WERI-Rb-1 (cell line): ENCODE results near the gene ARHGAP1.

Experiments
- DNase-seq: peaks from one replicate; pipeline ENCODE4 v3.0.0-alpha.2; 2020
- H3K27ac ChIP-seq: fragments of 250-450 bp; sonication (Bioruptor Pico); 2 replicates; pipeline ENCODE4 v1.5.1; 2020; ENCODE audit warnings: mild to moderate bottlenecking, moderate library complexity
- H3K27me3 ChIP-seq: fragments of 250-450 bp; sonication (Bioruptor Pico); 2 replicates; pipeline ENCODE4 v1.5.1; 2021; ENCODE audit warnings: mild to moderate bottlenecking, low read depth, moderate library complexity; ENCODE audit not compliant: insufficient read depth, severe bottlenecking
- H3K36me3 ChIP-seq: fragments of 250-450 bp; sonication (Bioruptor Pico); 2 replicates; pipeline ENCODE4 v1.5.1; 2020; ENCODE audit warnings: mild to moderate bottlenecking, moderate library complexity
- H3K4me3 ChIP-seq: 2 replicates; pipeline ENCODE4 v1.5.1; 2011; ENCODE audit warnings: low read depth, mild to moderate bottlenecking, control low read depth, low read length
- H3K9me3 ChIP-seq: fragments of 250-450 bp; sonication (Bioruptor Pico); 2 replicates; pipeline ENCODE4 v1.5.1; 2021; ENCODE audit warnings: mild to moderate bottlenecking, moderate library complexity; ENCODE audit not compliant: severe bottlenecking
- CTCF ChIP-seq: IDR thresholded peaks from 2 replicates; pipeline ENCODE4 v1.5.1; 2011; ENCODE audit warnings: low read depth, mild to moderate bottlenecking, control low read depth, inconsistent platforms, low read length

Gene ARHGAP1

GRCh38 chr11:46726206-46726862 is 25.9 kb upstream of the ARHGAP1 start:
- DNase-seq = no peak
- H3K36me3 ChIP-seq = no peaks in the 10 kb centered on the region
- TF ChIP-seq CTCF = no peak
- no peak overlapping the region for H3K27ac ChIP-seq
- no peaks in the 10 kb centered on the region for H3K9me3 ChIP-seq
- no peaks in the 10 kb centered on the region for H3K27me3 ChIP-seq
- H3K4me3 ChIP-seq = no peak overlapping the region

- no peaks in the 10 kb centered on the region for H3K36me3 ChIP-seq
- TF ChIP-seq CTCF = no peak
- H3K9me3 ChIP-seq = no peaks in the 10 kb centered on the region
- no peak overlapping the region for H3K4me3 ChIP-seq
- DNase-seq = no peak
- H3K27ac ChIP-seq = no peak overlapping the region
- no peaks in the 10 kb centered on the region for H3K27me3 ChIP-seq
Observed at GRCh38 chr11:46725338-46726205, 25.2 kb upstream of the ARHGAP1 start.

- H3K27ac ChIP-seq = no peak overlapping the region
- DNase-seq = no peak
- no peaks in the 10 kb centered on the region for H3K36me3 ChIP-seq
- no peak overlapping the region for H3K4me3 ChIP-seq
- TF ChIP-seq CTCF = no peak
- no peaks in the 10 kb centered on the region for H3K27me3 ChIP-seq
- H3K9me3 ChIP-seq = no peaks in the 10 kb centered on the region
Observed at GRCh38 chr11:46724088-46724487, 23.7 kb upstream of the ARHGAP1 start.

DNA sequence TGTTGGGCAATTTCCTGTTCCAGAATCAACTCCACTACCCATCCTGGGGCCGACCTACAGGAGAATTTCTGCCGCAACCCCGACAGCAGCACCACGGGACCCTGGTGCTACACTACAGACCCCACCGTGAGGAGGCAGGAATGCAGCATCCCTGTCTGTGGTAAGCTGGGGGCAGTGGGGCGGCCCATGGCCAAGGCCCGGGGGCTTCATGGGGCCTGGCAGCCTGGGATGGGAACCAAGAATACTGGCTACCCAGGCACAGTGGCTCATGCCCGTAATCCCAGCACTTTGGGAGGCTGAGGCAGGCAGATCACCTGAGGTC is 22.9 kb upstream of the ARHGAP1 start:
- Histone ChIP-seq H3K27ac (no peak overlapping the region), H3K27me3 (no peaks in the 10 kb centered on the region), H3K9me3 (no peaks in the 10 kb centered on the region), H3K4me3 (no peak overlapping the region), H3K36me3 (no peaks in the 10 kb centered on the region)
- no peak for DNase-seq
- TF ChIP-seq CTCF = no peak

- TF ChIP-seq CTCF = no peak
- H3K27ac ChIP-seq = no peak overlapping the region
- no peak overlapping the region for H3K4me3 ChIP-seq
- no peaks in the 10 kb centered on the region for H3K36me3 ChIP-seq
- no peaks in the 10 kb centered on the region for H3K27me3 ChIP-seq
- no peaks in the 10 kb centered on the region for H3K9me3 ChIP-seq
- no peak for DNase-seq
Observed at GRCh38 chr11:46722566-46723358, 22.3 kb upstream of the ARHGAP1 start.
